Stimulated activated CD4-positive, alpha-beta T cell treated with anti-CD3 and anti-CD28 coated beads, Interleukin-12 subunit alpha, Interleukin-12 subunit beta, amount 100 ng/mL, for 48 hours (primary cell): ENCODE measurements around the gene NPBWR2.
"Not testable (repeated sequence)": the region's sequence is repeated elsewhere in the genome, so short reads cannot be mapped to it uniquely, and the experiment has no call there.

ENCODE experiments used
- DNase-seq, 3 donors: peaks; one replicate each; pipeline ENCODE4 v3.0.0-alpha.2; 2020; ENCODE audit warnings: low read depth in 2 of 3, low spot score in 1 of 3

Gene NPBWR2

DNA sequence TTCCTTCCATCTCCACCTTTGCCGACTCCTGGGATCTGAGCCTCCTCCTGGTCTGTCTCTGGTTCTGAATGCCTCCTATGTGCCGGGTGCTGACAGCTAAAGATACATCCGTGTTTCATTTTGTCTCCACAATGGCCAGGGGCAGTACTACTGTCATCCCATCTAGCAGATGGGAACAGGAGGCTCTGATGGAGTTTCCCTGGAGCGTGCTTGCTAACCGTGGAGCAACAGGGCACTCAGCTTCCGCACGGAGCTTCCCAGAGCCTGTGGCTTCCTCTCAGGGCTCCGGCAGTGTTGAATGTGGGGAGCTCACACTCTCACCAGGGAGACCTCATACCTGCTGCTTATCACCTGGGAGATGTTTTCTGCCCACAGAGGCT is 11.9 kb upstream of the NPBWR2 start:
- no peak for DNase-seq

DNA sequence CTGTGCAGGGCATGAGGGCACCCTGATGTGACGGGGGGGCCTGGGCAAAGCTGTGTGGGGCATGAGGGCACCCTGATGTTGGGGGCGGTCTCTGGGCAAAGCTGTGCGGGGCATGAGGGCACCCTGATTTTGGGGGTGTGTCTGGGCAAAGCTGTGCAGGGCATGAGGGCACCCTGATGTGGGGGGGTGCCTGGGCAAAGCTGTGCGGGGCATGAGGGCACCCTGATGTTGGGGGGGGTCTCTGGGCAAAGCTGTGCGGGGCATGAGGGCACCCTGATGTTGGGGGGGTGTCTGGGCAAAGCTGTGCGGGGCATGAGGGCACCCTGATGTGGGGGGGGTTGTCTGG is 10.0 kb upstream of the NPBWR2 start:
- not testable (repeated sequence) for DNase-seq

DNA sequence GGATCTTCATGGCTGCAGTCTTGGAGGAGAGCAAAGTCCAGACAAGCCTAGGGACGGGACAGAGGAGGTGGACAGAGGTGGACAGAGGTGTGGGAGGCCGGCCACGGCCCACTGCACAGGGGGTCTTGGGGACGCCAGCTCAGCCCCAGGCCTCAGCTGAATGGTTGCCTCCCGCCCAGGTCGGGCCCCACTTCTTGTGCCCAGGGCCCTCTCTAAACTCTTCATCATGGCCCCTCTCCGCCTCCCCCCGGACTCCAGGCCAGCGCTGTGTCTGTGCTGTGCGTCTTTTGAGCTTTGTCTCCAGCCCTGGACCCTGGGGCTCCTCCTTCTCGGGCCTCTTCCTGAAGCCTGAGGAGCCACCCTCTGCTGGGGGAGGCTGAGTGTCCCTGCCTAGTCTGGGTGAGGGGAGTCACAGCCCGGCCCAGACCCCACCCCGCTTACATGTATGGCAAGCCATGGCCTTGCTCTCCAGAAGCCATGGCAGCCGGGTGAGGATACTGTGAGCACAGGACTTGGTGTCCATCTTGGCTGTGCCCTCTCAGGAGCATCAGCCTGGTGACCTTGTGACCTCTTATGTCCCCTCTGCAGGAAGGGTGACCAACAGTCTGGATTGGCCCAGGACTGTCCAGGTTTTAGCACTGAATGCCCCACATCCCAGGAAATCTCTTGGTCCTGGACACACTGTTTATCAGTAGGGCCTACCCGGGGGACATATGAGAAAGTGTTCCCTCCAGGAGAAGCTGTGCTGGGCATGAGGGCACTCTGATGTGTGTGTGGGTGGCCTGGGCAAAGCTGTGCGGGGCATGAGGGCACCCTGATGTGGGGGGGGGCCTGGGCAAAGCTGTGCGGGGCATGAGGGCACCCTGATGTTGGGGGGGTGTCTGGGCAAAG is 9.4 kb upstream of the NPBWR2 start:
- no peak for DNase-seq

DNA sequence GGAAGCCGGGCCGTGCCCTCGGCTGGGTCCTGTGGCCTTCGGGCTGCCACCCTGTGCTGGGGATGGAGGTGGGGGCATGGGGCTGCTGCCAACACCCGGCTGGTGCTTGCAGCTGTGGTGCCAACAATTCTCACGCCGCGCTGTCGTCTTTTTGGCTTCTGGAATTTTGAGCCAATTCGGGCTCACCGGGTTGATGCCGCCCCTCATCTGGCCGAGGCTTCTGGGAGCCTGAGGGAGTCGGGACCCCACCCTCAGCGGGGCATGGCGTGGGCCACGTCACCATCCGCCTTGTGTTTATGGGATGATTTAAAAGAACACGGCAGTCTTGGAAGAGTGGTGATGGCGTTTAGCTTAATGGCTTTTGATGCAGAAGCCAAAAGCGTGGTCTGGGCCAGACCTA is 8.7 kb upstream of the NPBWR2 start:
- no peak for DNase-seq

DNA sequence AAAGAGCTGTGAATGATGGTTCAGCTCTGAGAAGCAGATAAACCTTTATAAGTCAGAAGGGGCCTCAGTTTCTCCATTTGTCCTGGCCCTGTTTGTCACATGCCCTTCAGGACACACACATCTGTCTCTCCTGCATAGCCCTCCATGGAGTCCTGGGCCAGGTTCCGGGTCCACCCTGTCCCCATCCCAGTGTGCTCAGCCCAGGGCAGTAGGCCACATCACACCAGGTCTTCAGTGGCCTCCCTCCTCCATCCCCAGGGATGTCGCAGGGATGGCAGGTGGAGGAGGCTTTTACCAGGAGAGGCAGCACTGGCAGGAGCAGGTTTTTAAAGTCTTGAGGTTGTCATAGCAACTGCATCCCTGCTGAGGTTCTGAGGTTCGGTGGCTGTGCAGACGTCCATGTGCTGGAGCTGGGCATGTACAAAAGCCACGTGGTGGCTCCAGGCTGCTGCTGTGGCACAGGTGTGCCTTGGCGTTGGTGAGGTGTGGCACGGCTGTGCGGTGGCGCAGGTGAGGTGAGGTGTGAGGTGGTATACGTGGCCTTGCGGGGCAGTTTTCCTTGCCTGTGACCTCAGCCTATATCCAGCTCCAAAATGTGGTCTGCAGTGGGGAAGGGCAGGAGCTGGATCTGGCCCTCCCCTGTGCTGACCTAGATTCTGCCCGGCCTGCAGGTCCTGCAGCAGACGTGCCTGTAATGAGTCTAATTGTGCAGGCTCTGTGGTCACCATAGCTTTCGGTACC is 8.0 kb upstream of the NPBWR2 start:
- no peak for DNase-seq

DNA sequence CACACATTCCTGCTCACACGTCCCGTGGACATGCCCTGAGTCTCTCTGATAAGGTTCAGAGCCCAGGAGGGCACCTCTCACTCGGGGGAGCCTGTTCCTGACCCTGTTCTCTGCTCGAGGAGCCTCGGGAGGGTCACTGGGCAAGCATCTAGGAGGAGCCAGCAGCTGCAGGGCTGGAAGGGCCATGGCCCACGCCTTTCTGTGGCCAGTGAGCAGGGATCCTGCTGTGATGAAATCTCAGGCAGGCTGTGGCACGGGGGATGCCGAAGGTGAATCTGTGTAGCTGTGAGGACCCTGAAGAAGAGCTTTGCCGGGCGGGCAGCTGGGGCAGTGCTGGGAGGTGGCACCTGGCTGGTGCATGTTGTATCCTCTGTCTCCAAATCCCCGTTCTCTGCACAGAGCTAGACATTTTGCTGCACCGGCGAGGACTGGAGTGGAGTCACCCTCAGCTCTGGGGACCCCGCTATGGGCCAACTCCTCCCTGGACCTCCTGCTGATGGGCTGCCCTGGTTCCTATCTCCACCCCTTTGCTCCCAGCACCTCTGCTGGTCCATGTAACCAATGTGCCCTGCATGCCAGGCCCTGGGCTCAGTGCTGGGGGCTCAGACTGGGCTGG is 7.1 kb upstream of the NPBWR2 start:
- DNase-seq = no peak

DNA sequence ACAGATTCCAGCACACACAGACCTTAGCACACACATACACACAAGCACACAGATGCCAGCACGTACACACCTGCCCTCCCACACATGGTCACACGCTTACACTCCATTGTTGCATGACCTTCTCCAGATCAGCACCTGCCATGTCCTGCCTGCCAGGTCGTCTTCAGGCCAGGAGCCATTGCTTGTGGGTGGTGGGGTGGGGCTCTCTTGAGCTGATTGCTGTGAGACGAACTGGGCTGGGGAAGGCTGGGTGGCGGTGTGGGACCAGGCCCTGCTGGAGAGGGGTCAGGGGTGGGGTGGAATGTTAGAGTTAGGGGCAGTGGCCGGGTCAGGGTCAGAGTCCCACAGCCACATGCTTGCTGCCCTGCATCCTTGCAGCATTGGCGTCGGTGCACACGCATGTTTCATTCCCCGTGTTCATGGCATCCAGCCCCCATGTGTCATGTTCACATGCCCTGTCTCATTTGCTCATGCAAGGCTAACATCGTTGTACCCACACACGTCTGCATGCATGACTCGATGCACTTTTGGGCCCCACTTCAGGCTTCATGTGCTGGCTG is 6.5 kb upstream of the NPBWR2 start:
- DNase-seq = no peak

DNA sequence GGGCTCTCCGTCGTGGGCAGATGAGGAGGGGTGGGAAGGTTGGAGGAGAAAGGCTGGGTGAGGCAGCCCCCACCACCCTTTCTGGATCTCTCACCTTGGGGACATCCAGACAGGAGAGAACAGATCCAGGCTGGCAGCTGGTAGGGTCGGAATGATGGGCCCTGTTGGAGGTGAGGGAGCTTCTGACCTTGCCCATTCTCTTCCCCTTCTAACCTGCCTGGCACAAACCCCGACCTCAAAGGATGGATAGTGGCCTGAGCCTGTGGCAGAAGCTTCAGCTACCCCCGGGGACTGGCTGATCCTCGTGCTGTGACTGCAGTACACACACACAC is 6.0 kb upstream of the NPBWR2 start:
- no peak for DNase-seq

DNA sequence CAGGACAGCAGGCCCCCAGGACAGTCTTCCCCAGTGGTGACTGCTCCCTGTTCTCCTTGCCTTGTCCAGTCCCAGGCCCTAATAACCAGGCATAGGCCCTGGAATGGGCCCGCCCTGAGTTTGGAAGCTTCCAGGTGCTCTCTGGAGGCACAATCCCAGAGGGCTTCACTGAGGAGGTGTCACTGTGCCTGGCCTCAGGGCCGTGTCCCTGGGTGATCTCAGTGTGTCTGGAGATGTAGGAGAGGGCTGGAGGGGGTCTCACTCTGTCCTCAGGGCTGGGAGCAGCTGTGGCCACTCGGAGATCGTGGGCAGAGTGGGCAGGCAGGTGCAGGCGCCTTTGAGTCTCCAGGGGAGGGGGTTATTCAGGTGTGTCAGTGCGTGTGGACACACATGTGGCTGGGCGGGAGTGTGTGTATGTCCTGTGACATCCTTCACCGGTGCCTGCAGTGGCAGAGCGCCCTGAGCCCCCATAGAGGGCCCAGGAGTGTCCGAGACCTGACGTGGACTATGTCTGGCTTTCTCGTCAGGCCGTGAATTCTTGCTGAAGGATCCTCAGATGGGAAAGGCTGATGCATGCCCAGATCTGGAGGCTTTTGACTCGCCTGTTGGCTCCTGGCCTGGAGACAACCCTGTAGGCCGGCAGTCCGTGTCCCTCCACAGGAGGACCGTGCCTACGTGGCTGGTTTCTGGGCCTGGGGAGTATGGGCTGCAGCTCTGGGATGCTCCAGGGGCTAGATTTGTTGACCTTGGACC is 5.5 kb upstream of the NPBWR2 start:
- no peak for DNase-seq

DNA sequence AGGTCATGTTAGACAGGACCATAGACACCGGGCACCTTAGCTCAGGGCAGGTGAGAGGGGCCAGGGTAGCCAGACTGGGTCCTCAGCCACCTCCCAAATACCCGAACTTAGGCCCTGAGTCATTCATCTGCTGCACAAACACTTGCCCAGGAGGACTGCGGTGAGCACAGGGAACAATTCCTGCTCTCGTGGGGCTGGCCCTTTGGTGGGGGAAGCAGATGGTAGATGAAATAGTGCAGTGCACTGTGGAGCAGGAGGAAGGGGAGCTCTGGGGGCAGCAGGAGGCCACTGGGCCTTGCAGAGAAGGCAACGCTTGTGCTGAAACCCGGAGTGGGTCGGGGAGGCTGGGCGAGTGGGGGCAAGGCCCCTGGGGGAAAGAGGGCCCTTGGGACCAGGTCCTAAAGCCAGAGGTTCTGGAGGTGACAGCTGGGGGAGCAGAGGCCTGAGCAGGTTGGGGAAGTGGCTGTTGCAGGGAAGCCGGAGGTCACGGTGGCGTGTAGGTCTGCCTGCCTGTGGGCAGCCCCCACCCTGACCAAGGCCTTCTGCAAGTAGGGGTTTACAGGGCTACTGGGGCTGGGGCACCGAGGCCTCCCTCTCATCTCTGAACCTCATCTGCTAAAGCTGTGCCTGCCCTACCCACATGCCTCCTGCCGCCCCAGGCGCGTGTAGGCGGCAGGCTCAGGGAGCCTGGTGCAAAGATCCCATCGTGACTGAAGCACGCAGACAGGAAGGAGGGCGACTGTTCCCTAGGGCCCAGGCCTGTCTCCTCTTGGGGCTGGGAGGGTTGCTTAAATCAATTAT is 4.7 kb upstream of the NPBWR2 start:
- no peak for DNase-seq

DNA sequence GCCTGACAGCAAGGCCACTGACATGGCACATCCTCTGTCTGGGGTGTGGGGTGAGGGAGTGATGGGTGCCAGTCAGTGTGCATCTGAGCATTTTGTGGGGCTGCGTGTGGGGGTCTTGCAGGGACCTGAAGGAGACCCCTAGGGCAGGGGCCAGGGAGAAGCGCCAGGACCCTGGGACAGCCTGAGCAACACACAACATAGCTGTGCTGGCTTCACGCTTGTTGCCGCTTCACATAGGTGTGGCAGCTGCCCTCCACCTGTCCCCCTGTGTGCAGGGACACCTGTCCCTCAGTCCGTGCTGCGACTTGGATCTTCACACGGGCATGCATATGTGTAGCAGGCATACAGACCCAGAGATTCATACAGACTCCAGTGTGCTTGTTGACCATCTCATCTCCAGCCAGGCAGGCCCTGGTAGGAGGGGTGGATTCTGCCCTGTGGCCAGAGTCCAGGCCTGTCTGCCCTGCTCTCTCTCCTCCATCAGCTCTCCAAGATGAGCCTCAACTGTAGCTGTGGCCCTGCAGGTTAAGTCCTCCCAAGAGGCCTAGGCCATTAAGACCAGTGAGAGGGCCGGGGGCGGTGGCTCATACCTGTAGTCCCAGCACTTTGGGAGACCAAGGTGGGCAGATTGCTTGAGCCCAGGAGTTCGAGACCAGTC is 3.2 kb upstream of the NPBWR2 start:
- DNase-seq = no peak

DNA sequence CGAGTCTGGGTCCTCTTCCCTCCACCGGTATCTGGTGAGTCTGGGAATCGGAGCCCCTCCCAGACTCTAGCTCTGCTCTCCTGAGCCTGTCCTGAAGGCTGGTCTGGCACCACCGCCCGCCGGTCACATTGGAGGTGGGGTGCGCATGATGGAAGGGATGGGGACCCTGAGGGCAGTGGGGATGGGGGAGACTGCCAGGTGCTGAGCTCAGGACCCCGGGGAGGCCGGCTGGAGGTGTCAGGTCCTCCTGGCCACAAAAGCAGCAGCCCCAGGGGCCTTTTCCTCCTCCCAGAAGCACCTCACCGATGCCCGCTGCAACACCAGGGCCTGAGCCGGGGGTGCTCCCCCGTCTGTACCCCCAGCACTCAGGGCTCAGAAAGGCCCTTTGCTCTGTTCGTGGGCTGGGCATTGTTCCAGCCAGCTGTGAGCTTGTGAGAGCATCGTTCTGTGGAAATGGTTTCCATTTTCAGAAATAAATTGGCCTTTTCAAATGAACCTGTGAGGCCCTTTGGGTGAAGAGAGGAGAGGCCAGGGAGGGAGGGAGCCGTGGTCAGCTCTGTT is 2.5 kb upstream of the NPBWR2 start:
- DNase-seq = no peak

DNA sequence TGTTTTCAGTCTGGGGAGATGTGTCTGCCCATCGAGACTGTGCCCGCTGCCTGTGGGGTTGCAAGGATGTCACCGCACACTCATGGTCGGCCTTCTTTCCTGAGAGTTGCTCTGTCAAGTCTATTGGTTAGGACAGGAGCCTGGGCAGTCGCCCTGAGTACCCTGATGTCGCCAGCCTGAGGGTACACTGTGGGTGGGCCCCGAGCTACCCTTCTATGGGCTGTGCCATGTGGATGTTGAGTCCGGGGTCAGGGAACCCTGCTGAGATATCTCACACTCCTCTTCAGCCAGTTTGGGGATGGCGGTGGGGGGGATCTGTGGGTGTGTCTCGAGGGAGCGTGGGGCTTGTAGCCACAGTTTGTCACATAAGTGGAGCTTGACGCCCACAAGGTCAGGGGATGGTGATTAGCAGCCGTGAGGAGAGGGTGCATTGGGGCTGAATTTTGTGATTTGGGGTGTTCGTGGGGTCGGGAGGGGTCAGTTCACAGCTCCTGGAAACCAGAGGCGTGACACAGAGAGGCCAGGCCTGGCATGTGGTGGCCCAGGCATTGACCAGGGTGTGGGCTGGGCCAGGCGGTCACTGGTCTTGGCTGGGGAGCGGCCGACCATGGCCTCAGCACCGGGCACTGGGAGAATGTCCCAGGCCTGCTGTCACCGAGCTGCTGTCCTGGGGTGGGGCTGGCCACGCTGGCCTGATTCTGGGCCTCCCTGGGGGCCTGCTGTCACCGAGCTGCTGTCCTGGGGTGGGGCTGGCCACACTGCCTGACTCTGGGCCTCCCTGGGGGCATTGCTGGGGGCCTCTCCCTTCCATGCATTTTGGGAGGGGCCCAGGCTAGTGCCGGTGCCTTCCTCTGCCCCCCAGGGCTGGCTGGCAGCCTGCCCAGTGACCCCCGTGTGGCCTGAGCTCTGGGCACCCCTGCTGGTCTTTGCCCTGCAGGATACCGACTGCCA is 1.6 kb upstream of the NPBWR2 start:
- DNase-seq = no peak

DNA sequence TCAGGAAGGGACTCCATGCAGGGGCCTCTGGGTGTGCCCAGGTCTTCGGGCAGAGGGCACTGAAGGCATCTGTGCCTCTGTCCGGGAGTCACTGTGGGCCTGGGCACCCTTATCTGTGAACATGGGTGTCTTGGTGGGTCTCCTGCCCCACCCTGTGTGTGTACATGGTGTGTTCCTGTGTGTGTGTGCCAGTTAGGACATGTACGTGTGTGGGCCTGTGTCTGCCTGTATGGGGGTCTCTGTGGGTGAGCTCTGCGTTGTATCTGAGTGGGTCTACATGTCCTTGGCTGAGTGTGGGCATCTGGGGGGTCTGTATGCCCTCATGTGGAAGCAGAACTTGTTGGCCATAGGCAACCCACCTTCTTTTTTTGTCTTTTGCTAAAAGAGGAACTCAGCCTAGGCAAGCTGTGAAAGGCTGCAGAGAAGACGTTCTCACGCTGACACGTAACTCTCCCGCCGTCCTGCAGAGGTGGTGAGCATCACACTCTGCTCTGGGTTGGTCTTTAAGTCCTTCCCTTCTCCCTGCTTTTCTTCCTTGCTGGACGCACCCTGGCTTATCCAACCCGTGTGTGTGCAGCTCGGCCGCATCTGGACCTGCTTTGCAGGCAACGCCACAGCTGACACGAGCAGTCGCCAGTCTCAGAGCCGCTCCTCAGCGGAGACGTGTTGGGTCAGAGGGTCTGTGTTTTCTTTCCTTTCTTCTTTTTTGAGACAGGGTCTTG is 532 bp upstream of the NPBWR2 start:
- DNase-seq = no peak

DNA sequence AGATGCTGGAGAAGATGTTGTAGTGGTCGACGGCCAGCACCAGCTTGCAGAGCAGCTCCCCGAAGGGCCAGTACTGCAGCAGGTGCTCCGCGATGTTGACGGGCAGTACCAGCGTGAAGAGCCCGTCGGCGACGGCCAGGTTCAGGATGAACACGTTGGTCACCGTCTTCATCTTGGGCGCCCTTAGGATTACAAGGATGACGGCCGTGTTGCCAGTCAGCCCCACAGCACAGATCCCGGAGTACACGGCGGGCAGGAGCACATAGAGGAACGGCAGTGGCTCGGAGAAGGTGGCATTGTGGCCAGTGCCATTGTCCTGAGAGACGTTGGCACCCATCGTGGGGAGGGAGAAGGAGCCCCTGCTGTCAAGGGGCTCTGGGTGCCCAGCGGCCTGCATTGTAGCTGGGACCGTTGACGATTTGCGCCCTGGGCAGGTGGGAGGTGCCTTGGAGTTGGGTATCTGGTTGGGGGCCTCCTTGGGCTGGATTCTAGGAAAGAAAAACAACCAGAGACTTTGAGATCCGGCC is 867 bp downstream of the NPBWR2 start:
- DNase-seq = no peak

DNA sequence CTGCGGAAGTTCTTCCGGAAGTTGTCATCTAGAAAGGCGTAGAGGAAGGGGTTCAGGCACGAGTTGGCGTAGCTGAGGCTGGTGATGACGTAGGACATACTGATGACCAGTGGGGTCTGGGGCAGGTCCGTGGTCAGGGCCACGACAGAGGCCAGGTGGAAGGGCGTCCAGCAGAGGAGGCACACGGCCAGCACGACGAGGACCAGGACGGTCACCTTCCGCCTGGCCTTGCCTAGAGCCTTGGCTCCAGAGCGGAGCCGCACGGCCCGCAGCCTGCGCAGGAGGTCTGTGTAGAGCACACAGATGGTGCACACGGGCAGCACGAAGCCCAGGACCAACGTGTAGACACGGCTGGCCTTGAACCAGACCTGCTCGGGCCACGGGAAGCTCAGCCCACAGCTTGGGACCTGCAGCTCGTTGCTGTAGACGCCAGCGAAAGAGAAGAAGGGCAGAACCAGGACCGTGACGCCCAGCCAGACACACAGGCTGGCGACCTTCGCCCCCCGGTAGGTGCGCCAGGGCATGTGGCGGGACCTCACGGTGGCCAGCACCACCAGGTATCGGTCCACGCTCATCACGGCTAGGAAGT is 1.4 kb downstream of the NPBWR2 start:
- no peak for DNase-seq
